ENCODE data around the gene IL17RC.

IL17RC gene

GRCh38 chr3:9902372-9903237 is 14.3 kb upstream of the IL17RC start, which contains the start of gene IL17RE:
Gene IL17RE (plus strand): TSS chr3:9902848. CDS start chr3:9902933, 85 bp downstream.
- no peak for TF ChIP-seq Cebpa-rat (IDR thresholded peaks at IDR 0.05)
- peak within 1 kb of the TSS; percentile 66 for H3K27ac ChIP-seq

GRCh38 chr3:9903238-9903624 is 13.7 kb upstream of the IL17RC start:
- Histone ChIP-seq H3K4me1 (peaks cover 32% of the 10 kb centered on the region), H3K4me3 (0 out of 2 replicates have a peak overlapping the region, but pooled peaks have one; percentile 38), H3K9me3 (no peaks in the 10 kb centered on the region), H3K27ac (peak overlapping the region; percentile 66), H3K4me2 (peak overlapping the region; percentile 84), H4K20me1 (peaks cover 7% of the 10 kb centered on the region; the same call in 1 of the 2 replicates), H3K27me3 (no peaks in the 10 kb centered on the region), H3K36me3 (no peaks in the 10 kb centered on the region), H3K9ac (no peak overlapping the region)
- TF ChIP-seq Cebpa-rat (IDR thresholded peaks at IDR 0.05), result no peak

More at GRCh38 chr3:9902372-9903237, 14.3 kb upstream of the IL17RC start, which contains the start of gene IL17RE:
- Histone ChIP-seq H4K20me1 (peaks cover 13% of the 10 kb centered on the region; the same call in 1 of the 2 replicates), H3K4me2 (peak within 1 kb of the TSS; percentile 84), H3K4me1 (peaks cover 32% of the 10 kb centered on the region), H3K27me3 (no peaks in the 10 kb centered on the region), H3K9me3 (no peaks in the 10 kb centered on the region), H3K4me3 (0 out of 2 replicates have a peak within 1 kb of the TSS, but pooled peaks have one; percentile 38), H3K9ac (peak within 1 kb of the TSS; percentile 48; the same call in 1 of the 2 replicates), H3K36me3 (0 out of 2 replicates have a peak, but pooled peaks cover under 1% of the 10 kb centered on the region)

- no peak overlapping the region for H3K27ac ChIP-seq
- H4K20me1 ChIP-seq, result no peaks in the 10 kb centered on the region; the same call in 1 of the 2 replicates
- H3K4me2 ChIP-seq, result 0 out of 2 replicates have a peak overlapping the region, but pooled peaks have one; percentile 84
- no peaks in the 10 kb centered on the region for H3K36me3 ChIP-seq
- H3K9ac ChIP-seq, result no peak overlapping the region
- no peak overlapping the region for H3K4me3 ChIP-seq
- no peaks in the 10 kb centered on the region for H3K27me3 ChIP-seq
- no peaks in the 10 kb centered on the region for H3K9me3 ChIP-seq
- TF ChIP-seq Cebpa-rat (IDR thresholded peaks at IDR 0.05), result no peak
- H3K4me1 ChIP-seq, result peaks cover 32% of the 10 kb centered on the region
These were observed 13.0 kb upstream of the IL17RC start for GRCh38 chr3:9903904-9904303.

- no peaks in the 10 kb centered on the region for H3K36me3 ChIP-seq
- H3K4me2 ChIP-seq, result no peak overlapping the region
- H3K9ac ChIP-seq, result no peak overlapping the region
- peaks cover 22% of the 10 kb centered on the region for H3K4me1 ChIP-seq
- H4K20me1 ChIP-seq, result no peaks in the 10 kb centered on the region
- no peaks in the 10 kb centered on the region for H3K27me3 ChIP-seq
- H3K27ac ChIP-seq, result no peak overlapping the region
- H3K4me3 ChIP-seq, result no peak overlapping the region
- no peak for TF ChIP-seq Cebpa-rat (IDR thresholded peaks at IDR 0.05)
- H3K9me3 ChIP-seq, result no peaks in the 10 kb centered on the region
These were observed 10.4 kb upstream of the IL17RC start for GRCh38 chr3:9906480-9906879.

DNA sequence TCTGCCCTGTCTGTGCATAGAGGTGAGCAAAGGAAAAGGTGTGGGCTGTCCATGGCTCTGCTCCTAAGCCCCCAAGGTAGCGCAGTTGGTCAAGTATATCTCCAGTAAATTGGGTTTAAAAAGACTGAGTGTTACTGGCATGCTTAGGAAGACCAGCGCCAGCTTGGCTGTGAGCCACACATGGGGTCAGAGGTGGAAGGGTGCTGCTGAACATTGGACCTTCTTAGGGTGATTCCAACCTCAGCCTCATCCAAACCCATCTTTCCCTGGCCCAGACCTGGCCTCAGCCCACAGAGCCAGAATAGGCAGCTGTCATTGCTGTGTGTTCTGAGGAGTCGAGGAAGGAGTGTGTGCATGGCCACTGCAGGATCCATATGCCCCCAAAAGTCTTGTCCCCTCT is 8.6 kb upstream of the IL17RC start:
- H3K36me3 ChIP-seq, result no peaks in the 10 kb centered on the region
- peaks cover 4% of the 10 kb centered on the region for H3K4me1 ChIP-seq
- no peaks in the 10 kb centered on the region for H3K27me3 ChIP-seq
- no peaks in the 10 kb centered on the region for H3K9me3 ChIP-seq
- H4K20me1 ChIP-seq, result no peaks in the 10 kb centered on the region
- no peak overlapping the region for H3K4me2 ChIP-seq
- no peak overlapping the region for H3K9ac ChIP-seq
- H3K27ac ChIP-seq, result no peak overlapping the region
- no peak overlapping the region for H3K4me3 ChIP-seq
- no peak for TF ChIP-seq Cebpa-rat (IDR thresholded peaks at IDR 0.05)

DNA sequence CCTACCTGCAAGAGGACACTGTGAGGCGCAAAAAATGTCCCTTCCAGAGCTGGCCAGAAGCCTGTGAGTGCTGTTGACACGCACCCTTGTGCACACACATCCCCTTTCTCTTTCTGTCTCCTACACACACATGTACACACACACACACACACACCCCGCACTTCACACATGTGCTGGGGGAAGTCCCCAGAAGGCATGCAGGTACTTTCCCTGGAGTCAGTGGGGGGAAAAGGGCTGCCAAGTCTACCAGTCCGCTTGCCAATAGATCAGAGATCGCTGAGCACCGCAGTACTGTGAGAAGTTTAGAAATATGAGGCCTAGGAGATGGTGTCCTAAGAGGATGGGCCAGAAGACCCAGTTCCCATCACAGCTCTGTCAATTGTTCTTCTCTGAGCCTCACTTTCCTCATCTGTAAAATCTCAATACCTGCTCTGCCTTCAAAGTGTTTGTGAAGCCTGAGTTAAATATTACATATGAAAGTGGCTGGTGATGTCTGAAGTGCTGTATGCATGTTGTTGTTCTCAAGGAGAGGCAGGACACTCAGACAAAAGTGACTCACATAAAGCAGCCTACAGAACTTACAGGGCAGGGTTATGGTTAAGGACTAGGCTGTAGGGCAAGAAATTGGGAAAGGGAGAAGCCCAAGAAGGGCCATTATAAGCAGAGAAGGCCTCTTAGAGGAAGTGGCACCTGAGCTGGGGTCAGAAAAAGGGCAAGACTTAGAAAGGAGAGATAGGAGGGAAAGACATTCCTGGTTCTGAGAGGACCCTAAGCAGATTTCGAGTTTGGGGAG is 7.5 kb upstream of the IL17RC start:
- no peak overlapping the region for H3K27ac ChIP-seq
- no peak overlapping the region for H3K4me2 ChIP-seq
- peaks cover 3% of the 10 kb centered on the region; the same call in 1 of the 2 replicates for H3K27me3 ChIP-seq
- no peak overlapping the region for H3K9ac ChIP-seq
- H3K36me3 ChIP-seq, result no peaks in the 10 kb centered on the region
- peaks cover 9% of the 10 kb centered on the region for H3K4me1 ChIP-seq
- TF ChIP-seq Cebpa-rat (IDR thresholded peaks at IDR 0.05), result no peak
- H4K20me1 ChIP-seq, result no peaks in the 10 kb centered on the region
- H3K9me3 ChIP-seq, result no peaks in the 10 kb centered on the region
- H3K4me3 ChIP-seq, result no peak overlapping the region

DNA sequence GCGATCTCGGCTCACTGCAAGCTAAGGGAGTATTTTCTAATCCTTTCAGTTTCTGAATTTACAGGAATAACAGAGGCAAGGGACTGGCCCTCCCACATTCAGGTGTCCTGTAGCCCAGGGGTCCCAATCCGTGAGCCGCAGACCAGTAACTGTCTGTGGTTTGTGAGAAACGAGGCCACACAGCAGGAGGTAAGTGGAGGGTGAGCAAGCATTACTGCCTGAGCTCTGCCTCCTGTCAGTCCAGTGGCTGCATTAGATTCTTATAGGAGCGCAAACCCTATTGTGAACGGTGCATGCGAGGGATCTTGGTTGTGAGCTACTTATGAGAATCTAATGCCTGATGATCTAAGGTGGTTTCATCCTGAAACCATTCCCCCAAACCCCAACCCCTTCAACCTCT is 5.0 kb upstream of the IL17RC start:
- no peak overlapping the region for H3K4me2 ChIP-seq

DNA sequence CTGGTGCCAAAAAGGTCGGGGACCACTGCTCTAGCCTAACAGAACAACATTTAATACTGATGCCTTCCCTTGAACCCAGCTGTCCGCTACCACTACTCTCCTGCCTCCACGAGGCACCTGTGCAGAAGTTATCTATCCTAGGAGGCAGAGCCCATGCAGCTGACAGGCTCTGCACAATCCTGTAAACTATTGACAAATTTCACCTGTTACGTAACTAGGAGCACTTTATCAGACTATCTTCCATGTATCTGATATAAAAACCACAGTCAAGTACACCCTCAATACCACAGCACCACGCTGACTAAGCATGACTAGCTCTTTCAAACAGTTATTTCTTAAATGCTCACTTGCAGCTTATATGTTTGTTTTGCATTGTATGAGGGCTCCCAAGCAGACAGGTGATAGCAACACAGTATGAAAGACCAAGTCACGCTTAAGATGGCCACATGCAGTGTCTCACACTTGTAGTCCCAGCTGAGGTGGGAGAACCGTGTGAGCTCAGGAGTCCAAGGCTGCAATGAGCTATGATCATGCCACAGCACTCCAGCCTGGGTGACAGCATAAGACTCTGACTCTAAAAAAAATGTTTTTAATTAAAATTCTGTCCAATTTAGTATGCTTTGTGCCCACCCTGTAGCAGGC is 4.5 kb upstream of the IL17RC start:
- peaks cover 19% of the 10 kb centered on the region for H3K27me3 ChIP-seq
- no peaks in the 10 kb centered on the region for H3K36me3 ChIP-seq
- H4K20me1 ChIP-seq, result no peaks in the 10 kb centered on the region
- TF ChIP-seq Cebpa-rat (IDR thresholded peaks at IDR 0.05), result no peak
- no peak overlapping the region for H3K27ac ChIP-seq
- H3K4me2 ChIP-seq, result no peak overlapping the region
- peaks cover 39% of the 10 kb centered on the region for H3K4me1 ChIP-seq
- no peak overlapping the region for H3K9ac ChIP-seq
- no peak overlapping the region for H3K4me3 ChIP-seq
- H3K9me3 ChIP-seq, result no peaks in the 10 kb centered on the region

More for the DNA sequence above, 5.0 kb upstream of the IL17RC start:
- Histone ChIP-seq H3K9me3 (no peaks in the 10 kb centered on the region), H3K4me1 (peaks cover 34% of the 10 kb centered on the region), H3K27ac (no peak overlapping the region), H4K20me1 (no peaks in the 10 kb centered on the region), H3K36me3 (no peaks in the 10 kb centered on the region), H3K27me3 (peaks cover 19% of the 10 kb centered on the region), H3K9ac (no peak overlapping the region), H3K4me3 (no peak overlapping the region)
- no peak for TF ChIP-seq Cebpa-rat (IDR thresholded peaks at IDR 0.05)

GRCh38 chr3:9913601-9914000 is 3.3 kb upstream of the IL17RC start:
- H3K4me1 ChIP-seq, result peaks cover 43% of the 10 kb centered on the region
- no peak overlapping the region for H3K27ac ChIP-seq
- peak overlapping the region; percentile 14; the same call in 1 of the 2 replicates for H3K4me2 ChIP-seq
- no peaks in the 10 kb centered on the region for H3K36me3 ChIP-seq
- no peak for TF ChIP-seq Cebpa-rat (IDR thresholded peaks at IDR 0.05)
- H3K9ac ChIP-seq, result no peak overlapping the region
- H3K9me3 ChIP-seq, result no peaks in the 10 kb centered on the region
- H3K4me3 ChIP-seq, result no peak overlapping the region
- no peaks in the 10 kb centered on the region for H4K20me1 ChIP-seq
- peaks cover 19% of the 10 kb centered on the region for H3K27me3 ChIP-seq
